Activated CD8-positive, alpha-beta T cell treated with anti-CD3 and anti-CD28 coated beads for 36 hours (primary cell): ENCODE results near the gene CTSD. TPM values are rescaled to one million over a fixed set of nuclear protein-coding genes. Genes with fewer than 3 reads are reported as not detected.

ENCODE experiments used
- ATAC-seq: fragments of 200-7000 bp; cut with Tn5 transposase; one replicate; pipeline ENCODE4 v1.10.0; 2021; ENCODE audit warnings: mild to moderate bottlenecking, moderate library complexity
- CTCF ChIA-PET: fragments of 350-600 bp; sonication (Branson Sonifier 250); formaldehyde crosslinking; loops from one replicate; lab custom pipeline; 2021; ENCODE audit warnings: antibody characterized with exemption; lab: Charles Lee
- POLR2A ChIA-PET: fragments of 350-600 bp; sonication (Branson Sonifier 250); formaldehyde crosslinking; loops from one replicate; lab custom pipeline; 2021; ENCODE audit warnings: antibody characterized with exemption; lab: Charles Lee
- DNase-seq: peaks from one replicate; pipeline ENCODE4 v3.0.0-alpha.2; 2020
- H3K27ac Mint-ChIP-seq: one replicate; pipeline ENCODE4 v1.8.0; 2021; ENCODE audit warnings: mild to moderate bottlenecking, mixed read lengths
- H3K27me3 Mint-ChIP-seq: one replicate; pipeline ENCODE4 v1.8.0; 2021; ENCODE audit warnings: mixed read lengths
- H3K36me3 Mint-ChIP-seq: one replicate; pipeline ENCODE4 v1.8.0; 2021; ENCODE audit warnings: low read depth, mixed read lengths
- H3K4me1 Mint-ChIP-seq: one replicate; pipeline ENCODE4 v1.8.0; 2021; ENCODE audit warnings: low read depth, mixed read lengths
- H3K4me3 Mint-ChIP-seq: one replicate; pipeline ENCODE4 v1.8.0; 2021; ENCODE audit warnings: mild to moderate bottlenecking, moderate library complexity, mixed read lengths
- H3K9me3 Mint-ChIP-seq: one replicate; pipeline ENCODE4 v1.8.0; 2021; ENCODE audit warnings: mixed read lengths
- CTCF ChIP-seq: fragments of 200-600 bp; IDR thresholded peaks from one replicate; pipeline ENCODE4 v1.8.0; 2022; ENCODE audit warnings: antibody characterized with exemption, mild to moderate bottlenecking
- intact Hi-C: fragments of 100-400 bp; cut with micrococcal nuclease; formaldehyde crosslinking; loops from one replicate; pipeline ENCODE4 v1.10.0; 2022
- total RNA-seq, 2 experiments: library from RNA; stranded (reverse); gene quantifications; one replicate each; pipeline ENCODE4 v1.2.3, GENCODE V29; 2021

The CTSD gene
- total RNA-seq, 2 experiments from 2014 or later: 44.9 to 45.6 TPM

GRCh38 chr11:1772270-1773130 is 8.8 kb upstream of the CTSD start:
- Mint-ChIP-seq H3K4me1 (peaks cover 18% of the 10 kb centered on the region), H3K4me3 (peak overlapping the region; percentile 18), H3K36me3 (no peaks in the 10 kb centered on the region), H3K27ac (peak overlapping the region; percentile 75), H3K9me3 (no peaks in the 10 kb centered on the region), H3K27me3 (no peaks in the 10 kb centered on the region)
- peak; percentile 96 for ATAC-seq
- ChIA-PET CTCF (interaction anchor here (1.1 to 2.2 kb wide), 4 partner anchors 15 to 120 kb away, joined by 3 to 10 read pairs (median 6); no protein-coding TSS in a partner anchor), POLR2A (interaction anchor here (0.6 to 1.9 kb wide), 3 partner anchors 11 to 1090 kb away, joined by 3 to 5 read pairs (median 4); no protein-coding TSS in a partner anchor)
- intact Hi-C loops: no loop called here
- TF ChIP-seq CTCF: no peak
- peak; percentile 77 for DNase-seq

GRCh38 chr11:1771700-1772099 is 8.0 kb upstream of the CTSD start:
- ATAC-seq (no peak), DNase-seq (peak; percentile 1)
- ChIA-PET CTCF (interaction anchor here (1.7 to 2.2 kb wide), 2 partner anchors 14 to 78 kb away, joined by 4 to 10 read pairs; no protein-coding TSS in a partner anchor), POLR2A (interaction anchor here (0.9 kb wide), 1 partner anchor 10 kb away, joined by 3 read pairs; no protein-coding TSS in a partner anchor)
- no peaks in the 10 kb centered on the region for H3K9me3 Mint-ChIP-seq
- no peaks in the 10 kb centered on the region for H3K36me3 Mint-ChIP-seq
- peaks cover 18% of the 10 kb centered on the region for H3K4me1 Mint-ChIP-seq
- H3K27me3 Mint-ChIP-seq: no peaks in the 10 kb centered on the region
- no peak for TF ChIP-seq CTCF
- no peak overlapping the region for H3K27ac Mint-ChIP-seq
- intact Hi-C loops: no loop called here
- no peak overlapping the region for H3K4me3 Mint-ChIP-seq

GRCh38 chr11:1771273-1771672 is 7.5 kb upstream of the CTSD start:
- peaks cover 18% of the 10 kb centered on the region for H3K4me1 Mint-ChIP-seq
- no peak overlapping the region for H3K4me3 Mint-ChIP-seq
- POLR2A ChIA-PET: no interaction called here
- peak; percentile 1 for DNase-seq
- H3K9me3 Mint-ChIP-seq: no peaks in the 10 kb centered on the region
- CTCF ChIA-PET: interaction anchor here (2.2 kb wide), 1 partner anchor 77 kb away, joined by 10 read pairs; no protein-coding TSS in a partner anchor
- no peak for ATAC-seq
- no peaks in the 10 kb centered on the region for H3K27me3 Mint-ChIP-seq
- no peaks in the 10 kb centered on the region for H3K36me3 Mint-ChIP-seq
- intact Hi-C loops: no loop called here
- H3K27ac Mint-ChIP-seq: no peak overlapping the region
- TF ChIP-seq CTCF: no peak

- Mint-ChIP-seq H3K4me1 (peaks cover 18% of the 10 kb centered on the region), H3K27me3 (no peaks in the 10 kb centered on the region), H3K4me3 (no peak overlapping the region), H3K36me3 (no peaks in the 10 kb centered on the region), H3K27ac (no peak overlapping the region), H3K9me3 (no peaks in the 10 kb centered on the region)
- TF ChIP-seq CTCF: no peak
- ATAC-seq (no peak), DNase-seq (peak; percentile 1)
- CTCF ChIA-PET: interaction anchor here (1.2 to 2.2 kb wide), 2 partner anchors 14 to 77 kb away, joined by 3 to 10 read pairs; no protein-coding TSS in a partner anchor
- POLR2A ChIA-PET: interaction anchor here (1.5 kb wide), 1 partner anchor 70 kb away, joined by 3 read pairs; no protein-coding TSS in a partner anchor
- intact Hi-C loops: no loop called here
Observed at GRCh38 chr11:1770528-1770927, 6.8 kb upstream of the CTSD start.
